Kidney epithelial cell (primary cell): ENCODE results near the gene BRMS1. TPM values are rescaled to one million over a fixed set of nuclear protein-coding genes. Genes with fewer than 3 reads are reported as not detected.
"Not testable (repeated sequence)": the region's sequence is repeated elsewhere in the genome, so short reads cannot be mapped to it uniquely, and the experiment has no call there.

Experiments used
- DNase-seq: peaks from one replicate; pipeline ENCODE4 v3.0.0-alpha.2; 2010; ENCODE audit warnings: low read depth
- H3K27me3 ChIP-seq: 2 replicates; pipeline ENCODE4 v1.6.0; 2011; ENCODE audit warnings: low read length; ENCODE audit not compliant: control insufficient read depth, insufficient read depth
- H3K36me3 ChIP-seq: 2 replicates; pipeline ENCODE4 v1.5.1; 2011; ENCODE audit warnings: low read length; ENCODE audit not compliant: control insufficient read depth, insufficient read depth
- H3K4me3 ChIP-seq: 2 replicates; pipeline ENCODE4 v1.5.1; 2011; ENCODE audit warnings: low read depth, mild to moderate bottlenecking, control low read depth, low read length
- CTCF ChIP-seq: IDR thresholded peaks from 2 replicates; pipeline ENCODE4 v1.5.1; 2011; ENCODE audit warnings: mild to moderate bottlenecking, moderate library complexity, low read length, control low read depth, inconsistent platforms; ENCODE audit not compliant: insufficient read depth, poor library complexity, severe bottlenecking
- total RNA-seq: library from RNA; depleted of rRNA; stranded (reverse); fragments of >200 nt; gene quantifications from 2 replicates; pipeline ENCODE4 v1.2.3, GENCODE V29; 2015

The BRMS1 gene
- total RNA-seq, 1 donor from 2014 or later: 84.9 TPM

- no peaks in the 10 kb centered on the region for H3K27me3 ChIP-seq
- H3K4me3 ChIP-seq: no peak overlapping the region
- no peak for DNase-seq
- no peak for TF ChIP-seq CTCF
- no peaks in the 10 kb centered on the region for H3K36me3 ChIP-seq
Observed at GRCh38 chr11:66362481-66363147, 17.7 kb upstream of the BRMS1 start.

- Histone ChIP-seq H3K36me3 (no peaks in the 10 kb centered on the region), H3K4me3 (no peak overlapping the region), H3K27me3 (no peaks in the 10 kb centered on the region)
- TF ChIP-seq CTCF: no peak
- no peak for DNase-seq
Observed at GRCh38 chr11:66361502-66361941, 16.6 kb upstream of the BRMS1 start.

- Histone ChIP-seq H3K36me3 (no peaks in the 10 kb centered on the region), H3K4me3 (no peak overlapping the region), H3K27me3 (no peaks in the 10 kb centered on the region)
- no peak for DNase-seq
- TF ChIP-seq CTCF: no peak
Observed at GRCh38 chr11:66360406-66361073, 15.6 kb upstream of the BRMS1 start.

GRCh38 chr11:66359662-66360087 is 14.8 kb upstream of the BRMS1 start:
- H3K36me3 ChIP-seq: no peaks in the 10 kb centered on the region
- no peak overlapping the region for H3K4me3 ChIP-seq
- no peak for TF ChIP-seq CTCF
- DNase-seq: no peak
- H3K27me3 ChIP-seq: no peaks in the 10 kb centered on the region

- not testable (repeated sequence) for DNase-seq, H3K4me3 ChIP-seq, H3K27me3 ChIP-seq, H3K36me3 ChIP-seq
Observed at GRCh38 chr11:66350560-66351235, 5.8 kb upstream of the BRMS1 start.

GRCh38 chr11:66349084-66349386 is 4.1 kb upstream of the BRMS1 start:
- no peaks in the 10 kb centered on the region for H3K27me3 ChIP-seq
- no peak for DNase-seq
- no peak overlapping the region for H3K4me3 ChIP-seq
- no peaks in the 10 kb centered on the region for H3K36me3 ChIP-seq
- no peak for TF ChIP-seq CTCF
